PC-9 (cell line): ENCODE measurements around the gene RBX1. TPM values are rescaled to one million over a fixed set of nuclear protein-coding genes. Genes with fewer than 3 reads are reported as not detected.

Experiments used
- BruUV-seq: library from RNA; stranded (reverse); fragments of 400-500 nt; replicated peaks from 2 replicates; lab custom pipeline; 2021; lab: Mats Ljungman, UMichigan
- CTCF ChIA-PET: fragments of 300-600 bp; sonication (Branson Sonifier 250); formaldehyde crosslinking; loops from one replicate; lab custom pipeline; 2022; ENCODE audit warnings: antibody characterized with exemption; lab: Charles Lee
- POLR2A ChIA-PET: fragments of 300-600 bp; sonication (Branson Sonifier 250); formaldehyde crosslinking; loops from one replicate; lab custom pipeline; 2022; ENCODE audit warnings: antibody characterized with exemption; ENCODE audit not compliant: unreplicated experiment; lab: Charles Lee
- DNase-seq, 2 experiments: peaks; one replicate each; pipeline versions ENCODE4 v3.0.0 to v3.0.0-alpha.2; 2015 to 2022; ENCODE audit warnings: mixed read lengths in 1 of 2
- H2AFZ ChIP-seq: fragments of 200-600 bp; sonication (generic); 2 replicates; pipeline ENCODE4 v1.8.1; 2017; ENCODE audit warnings: antibody characterized with exemption
- H3F3A ChIP-seq: fragments of 200-600 bp; sonication (generic); 2 replicates; pipeline ENCODE4 v1.8.1; 2017; ENCODE audit warnings: antibody characterized with exemption, mild to moderate bottlenecking, low read depth; ENCODE audit not compliant: insufficient read depth
- H3K27ac ChIP-seq: fragments of 200-600 bp; sonication (generic); 2 replicates; pipeline ENCODE4 v1.6.1; 2016; ENCODE audit warnings: mixed run types
- H3K27me3 ChIP-seq: fragments of 200-600 bp; sonication (generic); 2 replicates; pipeline ENCODE4 v1.6.1; 2016; ENCODE audit warnings: low read depth, mixed run types; ENCODE audit not compliant: insufficient read depth
- H3K36me3 ChIP-seq: fragments of 200-600 bp; sonication (generic); 2 replicates; pipeline ENCODE4 v1.6.1; 2016; ENCODE audit warnings: low read depth, mixed run types
- H3K4me1 ChIP-seq: fragments of 200-600 bp; sonication (generic); replicated peaks from 2 replicates; pipeline ENCODE4 v1.6.1; 2016; ENCODE audit warnings: mixed run types; ENCODE audit not compliant: insufficient read depth
- H3K4me2 ChIP-seq: fragments of 200-600 bp; sonication (generic); 2 replicates; pipeline ENCODE4 v1.6.1; 2017; ENCODE audit warnings: mixed run types
- H3K4me3 ChIP-seq: fragments of 200-600 bp; sonication (generic); 2 replicates; pipeline ENCODE4 v1.6.1; 2016; ENCODE audit warnings: mixed run types
- H3K79me2 ChIP-seq: fragments of 200-600 bp; sonication (generic); 2 replicates; pipeline ENCODE4 v1.6.1; 2017; ENCODE audit warnings: low read depth, mixed run types
- H3K9me2 ChIP-seq: fragments of 200-600 bp; sonication (generic); 2 replicates; pipeline ENCODE4 v1.8.1; 2017; ENCODE audit warnings: mild to moderate bottlenecking; ENCODE audit not compliant: insufficient read depth
- H3K9me3 ChIP-seq: fragments of 200-600 bp; sonication (generic); 2 replicates; pipeline ENCODE4 v1.8.1; 2016; ENCODE audit warnings: low read depth; ENCODE audit not compliant: insufficient read depth
- H4K20me1 ChIP-seq: fragments of 200-600 bp; sonication (generic); 2 replicates; pipeline ENCODE4 v1.8.1; 2017; ENCODE audit not compliant: insufficient read depth
- CTCF ChIP-seq: fragments of 200-600 bp; sonication (generic); conservative IDR thresholded peaks from 2 replicates; pipeline ENCODE4 v1.6.1; 2017; ENCODE audit warnings: mixed run types, antibody characterized with exemption, mild to moderate bottlenecking, moderate library complexity
- EZH2 ChIP-seq: fragments of 200-600 bp; sonication (generic); IDR thresholded peaks from 2 replicates; pipeline ENCODE4 v1.8.0; 2017; ENCODE audit warnings: antibody characterized with exemption, low read depth
- intact Hi-C: fragments of 100-400 bp; cut with micrococcal nuclease; formaldehyde crosslinking; loops from one replicate; pipeline ENCODE4 v1.10.0; 2022; ENCODE audit not compliant: unreplicated experiment
- total RNA-seq: library from RNA; stranded (reverse); gene quantifications from 2 replicates; pipeline ENCODE4 v1.2.3, GENCODE V29; 2021

The RBX1 gene
- total RNA-seq, 1 experiment from 2014 or later: 52.9 TPM

GRCh38 chr22:40973144-40973543, 22.0 kb downstream of the RBX1 start:
- Histone ChIP-seq H4K20me1 (no peaks in the 10 kb centered on the region), H2AFZ (no peak overlapping the region), H3K4me2 (no peak overlapping the region), H3K4me3 (no peak overlapping the region), H3K36me3 (0 out of 2 replicates have a peak, but pooled peaks cover 8% of the 10 kb centered on the region), H3K4me1 (no peaks in the 10 kb centered on the region), H3K79me2 (no peaks in the 10 kb centered on the region), H3K9me2 (no peaks in the 10 kb centered on the region), H3K9me3 (no peaks in the 10 kb centered on the region), H3F3A (peaks cover 57% of the 10 kb centered on the region), H3K27ac (no peak overlapping the region), H3K27me3 (no peaks in the 10 kb centered on the region)
- no TSS peak for BruUV-seq
- TF ChIP-seq CTCF: no peak
- TF ChIP-seq EZH2: no peak
- no peak for DNase-seq
- POLR2A ChIA-PET: no interaction called here
- CTCF ChIA-PET: no interaction called here
- intact Hi-C loops: no loop called here

- BruUV-seq: no TSS peak
- TF ChIP-seq CTCF (no peak), EZH2 (no peak)
- intact Hi-C loops: no loop called here
- Histone ChIP-seq H3K27ac (no peak overlapping the region), H2AFZ (no peak overlapping the region), H3K36me3 (0 out of 2 replicates have a peak, but pooled peaks cover 5% of the 10 kb centered on the region), H3K9me3 (no peaks in the 10 kb centered on the region), H3K4me1 (no peaks in the 10 kb centered on the region), H3K4me2 (no peak overlapping the region), H3K4me3 (no peak overlapping the region), H3F3A (peaks cover 45% of the 10 kb centered on the region), H3K79me2 (no peaks in the 10 kb centered on the region), H3K27me3 (no peaks in the 10 kb centered on the region), H3K9me2 (no peaks in the 10 kb centered on the region), H4K20me1 (no peaks in the 10 kb centered on the region)
- POLR2A ChIA-PET: no interaction called here
- CTCF ChIA-PET: no interaction called here
- DNase-seq: no peak
Observed at GRCh38 chr22:40975366-40975765, 24.2 kb downstream of the RBX1 start.

GRCh38 chr22:40976866-40977700, 25.9 kb downstream of the RBX1 start:
- Histone ChIP-seq H3K9me3 (no peaks in the 10 kb centered on the region), H3K79me2 (no peaks in the 10 kb centered on the region), H3K4me3 (no peak overlapping the region), H3K4me2 (no peak overlapping the region), H4K20me1 (no peaks in the 10 kb centered on the region), H3K27me3 (no peaks in the 10 kb centered on the region), H3K27ac (no peak overlapping the region), H3K36me3 (no peaks in the 10 kb centered on the region), H3K4me1 (no peaks in the 10 kb centered on the region), H2AFZ (no peak overlapping the region), H3K9me2 (no peaks in the 10 kb centered on the region), H3F3A (peaks cover 33% of the 10 kb centered on the region)
- intact Hi-C loops: no loop called here
- TF ChIP-seq CTCF (no peak), EZH2 (no peak)
- POLR2A ChIA-PET: interaction anchor here (0.6 kb wide), 1 partner anchor 45 kb away, joined by 16 read pairs; no protein-coding TSS in a partner anchor
- DNase-seq: no peak
- CTCF ChIA-PET: interaction anchor here (0.6 kb wide), 1 partner anchor 20 kb away, joined by 4 read pairs; no protein-coding TSS in a partner anchor
- no TSS peak for BruUV-seq
